ENCODE measurements around the gene KATNB1. TPM values are rescaled to one million over a fixed set of nuclear protein-coding genes. Genes with fewer than 3 reads are reported as not detected.

The KATNB1 gene
- total RNA-seq, 1 donor from 2014 or later: 18.0 TPM

GRCh38 chr16:57747996-57748395 is 12.4 kb downstream of the KATNB1 start:
- TF ChIP-seq CTCF (IDR thresholded peaks at IDR 0.05): no peak

GRCh38 chr16:57748596-57748995 is 13.0 kb downstream of the KATNB1 start:
- Histone ChIP-seq H3K4me1 (no peaks in the 10 kb centered on the region), H3K27me3 (ENCODE audit: low read depth) (no peaks in the 10 kb centered on the region), H3K27ac (no peak overlapping the region), H3K36me3 (peaks cover 40% of the 10 kb centered on the region), H3K4me3 (no peak overlapping the region), H3K9me3 (no peaks in the 10 kb centered on the region)
- intact Hi-C loops (cut with DNase I): no loop called here
- ATAC-seq: no peak
- no peak for TF ChIP-seq CTCF (IDR thresholded peaks at IDR 0.05)
- no peak for DNase-seq

More at GRCh38 chr16:57747996-57748395, 12.4 kb downstream of the KATNB1 start:
- H3K4me1 ChIP-seq: no peaks in the 10 kb centered on the region
- H3K9me3 ChIP-seq: no peaks in the 10 kb centered on the region
- H3K27me3 ChIP-seq (ENCODE audit: low read depth): no peaks in the 10 kb centered on the region
- H3K27ac ChIP-seq: no peak overlapping the region
- DNase-seq (peak; percentile 19), ATAC-seq (no peak)
- peaks cover 42% of the 10 kb centered on the region for H3K36me3 ChIP-seq
- no peak overlapping the region for H3K4me3 ChIP-seq
- intact Hi-C loops (cut with DNase I): no loop called here

GRCh38 chr16:57749101-57749692 is 13.6 kb downstream of the KATNB1 start:
- no peak overlapping the region for H3K4me3 ChIP-seq
- H3K4me1 ChIP-seq: no peaks in the 10 kb centered on the region
- H3K36me3 ChIP-seq: peaks cover 36% of the 10 kb centered on the region
- DNase-seq: peak; percentile 3
- no peaks in the 10 kb centered on the region for H3K27me3 ChIP-seq (ENCODE audit: low read depth)
- no peaks in the 10 kb centered on the region for H3K9me3 ChIP-seq
- TF ChIP-seq CTCF (IDR thresholded peaks at IDR 0.05): no peak
- no peak for ATAC-seq
- no peak overlapping the region for H3K27ac ChIP-seq
- intact Hi-C loops (cut with DNase I): no loop called here

GRCh38 chr16:57749856-57750452 is 14.4 kb downstream of the KATNB1 start:
- H3K27ac ChIP-seq: no peak overlapping the region
- DNase-seq: peak; percentile 9
- no peak overlapping the region for H3K4me3 ChIP-seq
- no peak for ATAC-seq
- intact Hi-C loops (cut with DNase I): no loop called here
- no peak for TF ChIP-seq CTCF (IDR thresholded peaks at IDR 0.05)
- peaks cover 29% of the 10 kb centered on the region for H3K36me3 ChIP-seq
- no peaks in the 10 kb centered on the region for H3K4me1 ChIP-seq
- H3K27me3 ChIP-seq (ENCODE audit: low read depth): no peaks in the 10 kb centered on the region
- H3K9me3 ChIP-seq: no peaks in the 10 kb centered on the region

- H3K27me3 ChIP-seq (ENCODE audit: low read depth): no peaks in the 10 kb centered on the region
- intact Hi-C loops (cut with DNase I): no loop called here
- no peaks in the 10 kb centered on the region for H3K9me3 ChIP-seq
- H3K36me3 ChIP-seq: peaks cover 37% of the 10 kb centered on the region
- ATAC-seq: no peak
- H3K4me1 ChIP-seq: no peaks in the 10 kb centered on the region
- H3K4me3 ChIP-seq: no peak overlapping the region
- H3K27ac ChIP-seq: no peak overlapping the region
- no peak for TF ChIP-seq CTCF (IDR thresholded peaks at IDR 0.05)
- DNase-seq: peak; percentile 46
Observed at GRCh38 chr16:57750796-57751538, 15.4 kb downstream of the KATNB1 start.

Data from lower lobe of right lung (tissue), 2 donors.